Stimulated activated memory B cell treated with anti-CD40 and anti-IgM and Interleukin-4, amounts not matched to agents 10 μg/mL and 1 μg/mL and 100 μg/mL, for 72 hours (primary cell): ENCODE measurements around the gene EIF2D.
A peak's percentile ranks its signal among the peaks of the same experiment; 100 is the strongest.

Experiments
- ATAC-seq: fragments of 150-1000 bp; cut with Tn5 transposase; 2 replicates; pipeline ENCODE4 v1.10.0; 2021
- H3K27ac Mint-ChIP-seq: one replicate; pipeline ENCODE4 v1.8.0; 2022; ENCODE audit warnings: mild to moderate bottlenecking, mixed read lengths
- H3K27me3 Mint-ChIP-seq: one replicate; pipeline ENCODE4 v1.8.0; 2022; ENCODE audit warnings: mixed read lengths
- H3K36me3 Mint-ChIP-seq: one replicate; pipeline ENCODE4 v1.8.0; 2022; ENCODE audit warnings: mixed read lengths
- H3K4me1 Mint-ChIP-seq: one replicate; pipeline ENCODE4 v1.8.0; 2022; ENCODE audit warnings: mixed read lengths
- H3K4me3 Mint-ChIP-seq: one replicate; pipeline ENCODE4 v1.8.0; 2022; ENCODE audit warnings: mild to moderate bottlenecking, moderate library complexity, mixed read lengths
- H3K9me3 Mint-ChIP-seq: one replicate; pipeline ENCODE4 v1.8.0; 2022; ENCODE audit warnings: mixed read lengths

EIF2D gene

DNA sequence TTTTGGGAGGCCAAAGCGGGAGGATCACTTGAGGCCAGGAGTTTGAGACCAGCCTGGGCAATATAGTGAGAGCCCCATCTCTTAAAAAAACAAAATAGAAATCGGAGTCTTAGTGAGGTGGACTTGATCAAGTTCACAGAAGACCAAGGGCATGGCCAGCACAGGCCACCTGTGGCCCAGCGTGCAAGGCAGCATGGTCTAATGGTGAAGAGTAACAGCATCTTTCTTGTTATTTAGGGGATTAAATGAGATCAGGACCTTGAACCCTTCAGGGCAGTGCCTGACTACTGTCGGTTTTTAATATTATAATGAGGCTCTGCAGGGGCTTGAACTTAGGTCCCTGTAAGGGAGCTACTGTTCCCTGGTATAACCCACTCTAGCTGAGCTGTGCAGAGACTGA is 38.5 kb downstream of the EIF2D start:
- Mint-ChIP-seq H3K27ac (peak overlapping the region; percentile 100), H3K27me3 (no peaks in the 10 kb centered on the region), H3K4me3 (no peak overlapping the region), H3K4me1 (peaks cover 97% of the 10 kb centered on the region), H3K9me3 (no peaks in the 10 kb centered on the region), H3K36me3 (peaks cover 61% of the 10 kb centered on the region)
- ATAC-seq = no peak

DNA sequence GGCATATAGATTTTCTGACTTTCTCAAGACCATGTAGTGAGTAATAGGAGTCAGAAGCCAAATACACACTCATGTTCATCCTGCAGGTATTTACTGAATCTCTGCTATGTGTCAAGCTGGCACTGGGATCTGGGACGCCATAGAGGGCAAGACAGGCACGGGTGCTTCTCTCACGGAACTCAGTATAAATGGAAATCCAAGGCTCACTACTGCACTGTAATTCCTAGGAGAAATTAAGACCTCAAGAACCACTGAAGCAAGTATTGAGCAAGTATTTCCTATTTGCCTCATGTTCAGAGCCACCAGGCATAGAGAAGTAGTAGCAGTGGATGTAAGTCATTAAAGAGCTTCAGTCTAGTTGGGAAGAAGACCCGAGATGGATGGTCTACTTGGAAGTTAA is 38.9 kb downstream of the EIF2D start:
- H3K27me3 Mint-ChIP-seq = no peaks in the 10 kb centered on the region
- H3K9me3 Mint-ChIP-seq = no peaks in the 10 kb centered on the region
- H3K4me1 Mint-ChIP-seq = peaks cover 97% of the 10 kb centered on the region
- no peak overlapping the region for H3K4me3 Mint-ChIP-seq
- peak overlapping the region; percentile 100 for H3K27ac Mint-ChIP-seq
- ATAC-seq = no peak
- peaks cover 62% of the 10 kb centered on the region for H3K36me3 Mint-ChIP-seq

DNA sequence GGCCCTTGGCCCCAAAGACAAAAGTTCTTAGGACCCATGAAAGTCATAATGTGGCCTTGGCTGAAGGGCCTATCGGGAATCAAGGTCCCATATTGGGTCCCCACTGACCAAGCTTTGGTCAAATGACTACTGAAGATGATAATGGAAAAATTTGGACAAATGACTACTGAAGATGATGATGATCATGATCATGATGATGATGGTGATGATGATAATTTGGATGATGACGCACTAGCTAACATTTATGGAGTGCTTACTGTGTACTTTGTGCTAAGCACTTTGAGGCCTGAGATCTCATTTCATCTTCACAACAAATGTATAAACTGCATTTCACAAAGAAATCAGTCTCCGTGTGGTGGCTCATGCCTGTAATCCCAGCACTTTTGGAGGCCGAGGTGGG is 39.4 kb downstream of the EIF2D start:
- H3K27ac Mint-ChIP-seq = peak overlapping the region; percentile 100
- ATAC-seq = no peak
- H3K4me1 Mint-ChIP-seq = peaks cover 97% of the 10 kb centered on the region
- peaks cover 62% of the 10 kb centered on the region for H3K36me3 Mint-ChIP-seq
- H3K27me3 Mint-ChIP-seq = no peaks in the 10 kb centered on the region
- H3K9me3 Mint-ChIP-seq = no peaks in the 10 kb centered on the region
- H3K4me3 Mint-ChIP-seq = no peak overlapping the region

DNA sequence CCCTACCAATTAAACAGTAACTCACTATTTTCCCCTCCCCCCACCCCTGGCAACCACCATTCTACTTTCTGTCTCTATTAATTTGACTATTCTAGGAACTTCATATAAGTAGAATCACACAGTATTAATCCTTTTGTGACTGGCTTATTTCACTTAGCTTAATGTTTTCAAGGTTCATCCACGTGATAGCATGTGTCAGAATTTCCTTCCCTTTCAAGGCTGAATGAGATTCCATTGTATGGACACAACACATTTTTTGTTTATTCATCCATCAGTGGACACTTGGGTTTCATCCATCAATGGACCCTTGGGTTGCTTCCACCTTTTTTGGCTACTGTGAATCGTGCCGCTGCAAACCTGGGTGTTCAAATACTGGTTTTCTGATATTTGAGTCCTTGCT is 41.7 kb downstream of the EIF2D start:
- no peak for ATAC-seq
- Mint-ChIP-seq H3K4me3 (no peak overlapping the region), H3K36me3 (peaks cover 70% of the 10 kb centered on the region), H3K27me3 (no peaks in the 10 kb centered on the region), H3K9me3 (no peaks in the 10 kb centered on the region), H3K4me1 (peaks cover 97% of the 10 kb centered on the region), H3K27ac (peak overlapping the region; percentile 83)

DNA sequence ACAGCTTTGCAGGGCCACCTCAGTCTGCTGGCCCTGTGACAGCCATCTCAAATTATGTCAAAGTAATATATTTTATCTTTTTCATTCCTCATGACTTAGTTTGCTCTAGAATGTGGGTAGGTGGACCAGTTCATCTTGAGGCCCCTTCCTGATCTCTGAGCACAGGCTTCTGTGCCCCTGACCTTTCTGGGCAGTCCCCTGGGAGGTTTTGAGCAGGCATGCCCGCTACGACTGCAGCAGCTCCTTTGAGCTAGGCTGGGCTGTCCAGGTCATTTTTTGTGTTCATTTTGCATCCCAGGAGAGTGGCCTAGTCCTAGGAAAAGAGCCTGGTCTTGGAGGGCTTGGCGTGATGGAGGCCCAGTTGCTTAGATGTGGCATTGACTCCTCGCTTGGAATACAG is 42.7 kb downstream of the EIF2D start:
- peak overlapping the region; percentile 83 for H3K27ac Mint-ChIP-seq
- H3K9me3 Mint-ChIP-seq = no peaks in the 10 kb centered on the region
- peaks cover 79% of the 10 kb centered on the region for H3K36me3 Mint-ChIP-seq
- H3K4me3 Mint-ChIP-seq = no peak overlapping the region
- no peaks in the 10 kb centered on the region for H3K27me3 Mint-ChIP-seq
- peaks cover 97% of the 10 kb centered on the region for H3K4me1 Mint-ChIP-seq
- ATAC-seq = peak; percentile 76

DNA sequence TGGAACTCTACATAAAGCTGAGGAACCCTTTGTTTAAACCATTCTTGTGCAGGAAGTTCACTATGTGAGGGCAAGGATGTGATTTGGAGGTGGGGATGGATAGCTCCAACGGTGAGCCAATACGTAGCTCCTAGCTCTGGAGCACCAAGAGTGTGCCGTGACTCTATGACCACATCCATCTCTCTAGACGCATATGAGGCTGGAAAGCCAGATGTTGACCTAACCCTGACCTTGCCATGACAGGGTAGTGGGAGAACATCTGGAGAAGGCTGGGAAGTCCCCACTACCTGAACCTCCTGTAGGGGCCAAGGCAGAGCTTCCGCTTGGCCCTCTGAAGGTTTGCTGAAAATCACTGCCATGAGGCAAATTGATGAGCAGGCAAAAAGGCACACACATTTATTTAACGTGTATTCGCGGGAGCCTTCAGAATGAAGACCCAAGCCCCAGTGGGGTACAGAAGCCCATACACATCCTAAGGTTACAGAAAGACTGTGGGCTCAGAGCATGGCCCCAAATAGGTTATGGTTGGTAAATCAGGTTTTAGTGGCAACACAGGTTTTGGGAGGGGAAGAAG is 43.4 kb downstream of the EIF2D start:
- Mint-ChIP-seq H3K9me3 (no peaks in the 10 kb centered on the region), H3K27me3 (no peaks in the 10 kb centered on the region), H3K27ac (peak overlapping the region; percentile 83), H3K4me3 (no peak overlapping the region), H3K4me1 (peaks cover 97% of the 10 kb centered on the region), H3K36me3 (peaks cover 82% of the 10 kb centered on the region)
- no peak for ATAC-seq

DNA sequence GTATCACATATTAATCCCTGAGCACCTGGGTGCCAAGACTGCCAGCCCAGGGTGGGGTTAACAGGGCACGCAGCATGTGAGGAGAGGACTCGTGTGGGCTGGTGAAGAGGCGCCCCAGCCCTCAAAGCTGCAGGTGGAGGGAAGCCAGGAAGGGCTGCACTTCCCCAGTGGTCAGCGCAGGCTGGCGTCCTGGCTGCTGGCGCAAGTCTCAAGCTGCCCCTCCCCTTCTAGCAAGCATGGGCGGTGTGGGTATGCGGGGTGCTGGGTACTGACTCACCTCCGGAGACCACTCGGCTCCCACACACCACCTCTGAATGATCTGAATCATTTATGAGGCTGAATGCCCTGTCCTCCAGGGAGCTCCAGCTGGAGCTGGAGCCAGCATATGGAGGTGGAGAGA is 44.0 kb downstream of the EIF2D start:
- no peak for ATAC-seq
- Mint-ChIP-seq H3K27ac (peak overlapping the region; percentile 83), H3K9me3 (no peaks in the 10 kb centered on the region), H3K36me3 (peaks cover 82% of the 10 kb centered on the region), H3K4me1 (peaks cover 98% of the 10 kb centered on the region), H3K4me3 (no peak overlapping the region), H3K27me3 (no peaks in the 10 kb centered on the region)

DNA sequence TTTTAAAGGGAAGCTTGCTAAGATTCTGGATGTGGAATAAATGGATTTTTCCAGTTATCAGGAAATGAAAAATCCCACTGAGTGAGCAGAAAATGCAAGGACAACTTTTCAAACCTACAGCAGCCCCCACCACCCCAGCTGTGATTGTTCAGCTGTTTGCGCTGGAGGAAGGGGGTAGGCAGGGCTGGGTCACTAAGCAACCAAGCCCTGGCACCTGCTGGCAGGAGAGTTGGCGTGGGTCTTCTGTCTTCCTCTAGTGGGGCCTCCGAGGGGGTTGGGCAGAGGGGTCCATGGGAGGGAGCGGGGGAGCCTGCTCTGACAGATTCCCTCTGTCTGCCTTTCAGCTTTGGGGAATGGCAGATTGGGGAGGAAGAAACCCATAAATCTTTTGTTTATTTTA is 45.3 kb downstream of the EIF2D start:
- no peaks in the 10 kb centered on the region for H3K9me3 Mint-ChIP-seq
- no peak for ATAC-seq
- no peaks in the 10 kb centered on the region for H3K27me3 Mint-ChIP-seq
- H3K27ac Mint-ChIP-seq = peak overlapping the region; percentile 83
- H3K36me3 Mint-ChIP-seq = peaks cover 82% of the 10 kb centered on the region
- H3K4me3 Mint-ChIP-seq = peak overlapping the region; percentile 0
- H3K4me1 Mint-ChIP-seq = peaks cover 98% of the 10 kb centered on the region

DNA sequence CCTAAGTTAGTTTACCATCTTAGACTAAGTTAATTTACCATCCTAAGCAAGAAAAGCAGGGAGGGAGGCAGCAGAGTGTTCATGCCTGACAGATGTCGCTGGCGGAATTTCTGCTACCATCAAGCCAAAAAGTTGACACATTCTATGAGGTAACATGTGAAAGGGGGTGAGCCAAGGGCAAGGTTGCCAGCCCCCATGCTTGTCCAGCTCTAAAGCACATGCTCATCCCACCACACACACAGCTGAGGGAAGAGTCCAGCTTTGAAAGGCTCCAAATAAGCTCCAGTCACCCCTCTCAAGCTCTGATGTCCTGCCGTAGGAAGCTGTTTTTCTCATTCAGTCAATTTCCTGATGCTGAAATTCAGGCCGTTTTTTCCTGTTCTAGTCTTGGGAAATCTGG is 46.3 kb downstream of the EIF2D start:
- Mint-ChIP-seq H3K9me3 (no peaks in the 10 kb centered on the region), H3K4me1 (peaks cover 97% of the 10 kb centered on the region), H3K4me3 (no peak overlapping the region), H3K36me3 (peaks cover 81% of the 10 kb centered on the region), H3K27ac (peak overlapping the region; percentile 83), H3K27me3 (no peaks in the 10 kb centered on the region)
- ATAC-seq = no peak

DNA sequence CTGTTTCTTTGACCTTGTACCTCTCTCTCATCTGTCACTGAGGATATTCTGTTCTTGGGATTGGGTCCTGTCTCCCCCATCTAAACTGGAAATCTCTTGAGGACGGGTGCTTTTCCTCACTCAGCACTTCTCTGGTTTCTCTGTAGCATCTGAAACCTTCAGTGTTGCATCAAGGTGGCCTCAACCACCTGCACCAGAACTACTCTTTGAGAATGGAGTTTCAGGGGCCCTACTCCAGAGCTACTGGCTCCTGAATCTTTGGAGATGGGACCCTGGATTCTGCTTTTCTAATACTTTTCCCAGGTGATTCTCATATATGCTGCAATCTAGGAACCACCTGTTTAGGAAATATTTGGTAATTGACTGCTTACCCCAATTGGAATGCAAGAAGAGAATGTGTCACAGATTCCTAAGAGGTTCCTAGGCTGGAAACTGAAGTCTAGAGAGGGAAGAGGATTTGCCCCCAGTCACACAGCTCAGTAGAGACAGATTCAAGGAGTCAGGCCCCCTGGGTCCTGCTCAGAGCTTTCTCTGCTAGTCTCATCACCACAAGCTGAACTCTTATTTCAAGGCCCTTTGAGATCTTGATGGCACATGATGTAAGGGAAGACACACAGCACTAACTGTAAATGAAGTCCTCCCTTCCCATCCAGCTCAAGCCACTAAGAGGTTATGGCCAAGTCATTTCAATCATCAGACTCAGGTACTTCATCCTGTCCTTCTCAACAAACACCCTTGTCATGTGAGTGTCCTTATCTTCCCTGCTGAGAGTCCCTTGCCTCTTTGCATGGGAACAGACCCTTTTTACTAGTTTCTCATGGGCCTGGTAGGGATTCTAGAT is 48.7 kb downstream of the EIF2D start:
- peak; percentile 14 for ATAC-seq
- no peaks in the 10 kb centered on the region for H3K9me3 Mint-ChIP-seq
- peak overlapping the region; percentile 58 for H3K4me3 Mint-ChIP-seq
- H3K36me3 Mint-ChIP-seq = peaks cover 84% of the 10 kb centered on the region
- no peaks in the 10 kb centered on the region for H3K27me3 Mint-ChIP-seq
- peaks cover 94% of the 10 kb centered on the region for H3K4me1 Mint-ChIP-seq
- peak overlapping the region; percentile 97 for H3K27ac Mint-ChIP-seq

DNA sequence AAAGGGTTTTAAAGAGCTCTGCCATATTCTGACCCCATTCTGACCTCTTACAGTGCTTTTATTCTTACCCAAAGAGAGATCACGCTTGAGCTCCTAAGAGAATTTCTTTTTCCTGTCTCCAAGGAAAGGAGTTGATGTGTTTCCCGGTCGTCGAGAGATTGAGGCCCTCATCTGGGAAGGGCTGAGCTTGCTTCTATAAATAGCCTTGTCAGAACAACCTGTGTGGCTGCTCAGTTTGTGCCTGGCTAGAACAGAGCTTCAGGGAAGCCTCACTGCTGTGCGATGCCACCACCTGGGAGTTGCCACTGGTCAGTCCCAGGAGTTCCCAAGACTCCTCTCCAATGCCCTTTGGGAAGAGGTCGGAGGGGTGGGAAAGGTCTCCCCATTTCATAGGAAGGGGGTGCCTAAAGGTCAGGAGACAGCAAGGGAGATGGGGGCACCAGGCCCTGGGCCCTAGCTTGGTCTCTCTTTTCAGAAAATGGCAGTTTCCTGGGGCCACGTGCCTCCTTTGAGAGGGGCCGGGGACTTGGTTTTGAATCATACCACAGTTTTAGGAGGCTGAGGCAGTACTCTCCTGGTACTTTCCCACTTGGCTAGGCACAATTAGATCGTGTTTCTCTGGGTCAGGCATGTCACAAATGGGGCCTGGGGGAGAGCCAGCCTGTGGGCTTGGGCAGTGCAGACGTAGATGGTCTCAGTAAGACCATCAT is 52.1 kb downstream of the EIF2D start:
- ATAC-seq = no peak
- Mint-ChIP-seq H3K36me3 (peaks cover 52% of the 10 kb centered on the region), H3K27me3 (no peaks in the 10 kb centered on the region), H3K4me1 (peaks cover 81% of the 10 kb centered on the region), H3K27ac (peak overlapping the region; percentile 97), H3K9me3 (no peaks in the 10 kb centered on the region), H3K4me3 (peak overlapping the region; percentile 99)

DNA sequence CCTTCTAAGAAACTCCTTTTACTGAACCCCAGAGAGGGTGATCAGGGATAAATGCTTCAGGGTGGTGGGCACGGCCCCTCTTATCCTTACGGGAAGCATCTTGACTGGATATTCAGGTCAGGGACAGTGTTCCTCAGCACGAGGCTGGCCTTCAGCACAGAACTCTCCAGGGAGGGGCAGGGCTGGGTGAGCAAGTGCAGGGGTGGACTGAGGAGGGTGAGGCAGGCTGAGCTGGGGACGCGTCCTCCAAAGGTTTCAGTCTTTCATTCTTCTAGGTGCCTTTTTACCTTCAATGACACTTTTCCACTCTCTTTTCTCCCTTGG is 52.6 kb downstream of the EIF2D start:
- Mint-ChIP-seq H3K27me3 (no peaks in the 10 kb centered on the region), H3K4me3 (peak overlapping the region; percentile 99), H3K36me3 (peaks cover 47% of the 10 kb centered on the region), H3K27ac (peak overlapping the region; percentile 97), H3K9me3 (no peaks in the 10 kb centered on the region), H3K4me1 (peaks cover 81% of the 10 kb centered on the region)
- no peak for ATAC-seq

DNA sequence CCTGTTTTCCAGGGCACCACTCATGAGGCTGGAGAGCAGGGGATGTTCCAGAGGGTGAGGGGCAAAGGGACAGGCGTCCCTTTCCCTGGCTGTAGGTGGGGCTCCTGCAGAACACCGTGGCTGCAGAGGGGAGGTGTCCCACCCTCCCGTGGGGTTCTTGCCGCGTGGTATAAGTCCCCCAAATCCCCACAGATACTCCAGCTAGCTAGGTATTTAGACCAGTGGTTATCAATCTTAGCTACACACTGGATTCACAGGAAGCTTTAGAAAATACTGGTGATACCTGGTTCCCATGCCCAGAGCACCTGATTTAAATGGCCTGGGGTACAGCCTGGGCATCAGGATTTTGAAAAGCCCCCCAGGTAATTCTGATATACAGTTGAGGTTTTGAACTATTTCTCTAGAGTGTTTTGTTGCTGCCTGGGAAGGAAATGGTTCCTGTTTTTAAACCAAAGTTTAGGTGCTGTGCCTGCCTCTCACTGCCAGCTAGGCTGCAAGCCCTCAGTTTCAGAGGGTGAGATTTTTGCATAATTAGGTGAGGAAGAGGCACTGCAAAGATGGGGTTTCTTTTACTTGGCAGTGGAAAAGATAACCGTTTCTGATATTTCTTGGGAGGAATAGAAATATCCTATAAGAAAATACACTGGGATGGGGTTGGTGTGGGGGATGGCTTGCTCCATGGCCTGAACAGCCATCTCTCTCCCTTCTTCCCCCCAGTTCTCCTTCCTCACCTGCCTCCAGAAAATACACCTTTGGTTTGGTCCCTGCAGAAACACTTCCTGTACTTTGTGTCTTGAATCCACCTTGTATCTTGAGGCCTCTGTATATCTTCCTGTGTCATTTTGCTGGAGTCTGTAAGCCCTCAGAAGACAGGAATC is 53.2 kb downstream of the EIF2D start:
- ATAC-seq = peak; percentile 17
- Mint-ChIP-seq H3K36me3 (peaks cover 41% of the 10 kb centered on the region), H3K27me3 (no peaks in the 10 kb centered on the region), H3K27ac (peak overlapping the region; percentile 97), H3K4me3 (peak overlapping the region; percentile 99), H3K4me1 (peaks cover 75% of the 10 kb centered on the region), H3K9me3 (no peaks in the 10 kb centered on the region)

DNA sequence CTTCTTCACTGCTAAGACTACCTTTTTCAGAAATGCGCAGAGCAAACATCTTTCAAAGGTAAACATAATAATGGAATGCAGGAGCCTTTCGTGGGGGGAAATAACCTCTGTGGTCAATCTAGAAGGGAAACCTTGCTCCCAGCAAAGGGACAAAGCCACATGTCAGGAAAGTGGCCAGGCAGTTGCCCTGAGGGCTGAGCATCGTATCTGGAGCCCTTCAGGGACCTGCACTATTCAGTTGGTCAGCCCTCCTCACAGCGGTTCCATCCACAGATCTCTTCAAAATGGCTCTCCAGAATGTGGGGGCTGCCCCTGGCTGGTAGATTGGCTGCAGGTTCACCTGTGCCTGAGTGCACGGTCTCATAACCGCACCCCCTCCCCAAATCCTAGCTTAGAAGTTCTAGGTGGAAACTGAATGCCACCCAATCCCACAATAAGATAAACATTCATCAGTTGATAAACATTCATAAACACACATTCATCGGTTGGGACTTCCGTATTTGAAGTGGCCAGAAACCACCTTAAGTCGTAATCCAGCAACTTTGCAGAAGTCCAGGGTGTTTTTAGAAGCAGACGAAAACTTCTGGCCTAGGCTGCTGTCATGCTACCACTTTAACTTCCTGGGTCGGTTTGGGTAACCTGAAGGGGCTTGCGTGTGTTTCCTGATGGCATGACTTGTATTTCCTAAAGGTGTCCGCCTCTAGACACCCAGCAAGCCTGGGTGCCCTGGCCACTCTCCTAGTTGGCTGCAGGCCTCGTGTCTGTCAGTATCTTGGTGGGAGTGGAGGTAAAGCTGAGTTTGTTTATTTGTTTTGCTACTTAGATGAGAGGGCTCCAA is 54.4 kb downstream of the EIF2D start:
- peak; percentile 42 for ATAC-seq
- peak overlapping the region; percentile 97 for H3K27ac Mint-ChIP-seq
- peaks cover 63% of the 10 kb centered on the region for H3K4me1 Mint-ChIP-seq
- peak overlapping the region; percentile 99 for H3K4me3 Mint-ChIP-seq
- H3K9me3 Mint-ChIP-seq = no peaks in the 10 kb centered on the region
- H3K27me3 Mint-ChIP-seq = no peaks in the 10 kb centered on the region
- H3K36me3 Mint-ChIP-seq = peaks cover 31% of the 10 kb centered on the region
